H1 (cell line): ENCODE data around the gene TXK. TPM values are rescaled to one million over a fixed set of nuclear protein-coding genes. Genes with fewer than 3 reads are reported as not detected.

Experiments used
- BCL11A ChIP-seq, 2 experiments: IDR thresholded peaks; one replicate each; pipeline ENCODE4 v1.6.1; 2011; ENCODE audit warnings: low read depth in 2 of 2, low read length in 2 of 2, mild to moderate bottlenecking in 2 of 2
- BRCA1 ChIP-seq: IDR thresholded peaks from 2 replicates; pipeline ENCODE4 v1.6.1; 2012; ENCODE audit warnings: low read depth, low read length, improper control_type of control experiment
- CREB1 ChIP-seq: IDR thresholded peaks from 2 replicates; pipeline ENCODE4 v1.6.1; 2012; ENCODE audit warnings: inconsistent platforms
- KDM4A ChIP-seq: IDR thresholded peaks from one replicate; pipeline ENCODE4 v1.7.1; 2012; ENCODE audit warnings: low read depth, mild to moderate bottlenecking, moderate library complexity, low read length, inconsistent platforms; ENCODE audit not compliant: severe bottlenecking
- POLR2A ChIP-seq, 2 experiments: IDR thresholded peaks; 1 replicate in 1 of 2; 2 replicates in 1 of 2; pipeline ENCODE4 v1.6.1; 2011; ENCODE audit warnings: low read depth in 2 of 2, low read length in 2 of 2, mild to moderate bottlenecking in 2 of 2; ENCODE audit errors: control extremely low read depth in 1 of 2
- SIN3A ChIP-seq, 2 experiments: IDR thresholded peaks in 1 of 2; conservative IDR thresholded peaks in 1 of 2; 2 replicates each; pipeline ENCODE4 v1.6.1; 2011 to 2012; ENCODE audit warnings: low read length in 2 of 2, improper control_type of control experiment in 1 of 2, low read depth in 1 of 2, mild to moderate bottlenecking in 1 of 2
- TAF1 ChIP-seq: IDR thresholded peaks from 2 replicates; pipeline ENCODE4 v1.6.1; 2011; ENCODE audit warnings: mild to moderate bottlenecking, low read depth, low read length
- YY1 ChIP-seq: IDR thresholded peaks from 2 replicates; pipeline ENCODE4 v1.6.1; 2011; ENCODE audit warnings: low read depth, mild to moderate bottlenecking, low read length
- polyA plus RNA-seq, 7 experiments: library from polyadenylated mRNA; depleted of rRNA in 3 of 7; stranded (reverse) in 5 of 7; unstranded in 2 of 7; fragments of >200 nt in 5 of 7; fragments of 200-250 nt in 2 of 7; gene quantifications; 1 replicate in 5 of 7; 2 replicates in 1 of 7; 4 replicates in 1 of 7; pipeline versions ENCODE4 v1.2.1 to v1.2.3, GENCODE V29; 2011 to 2013; ENCODE audit warnings: missing spikeins in 2 of 7, mixed read lengths in 2 of 7
- total RNA-seq: library from RNA; stranded (reverse); fragmentation: NEBNext Ultra II Directional; extraction: Animal tissue kit (Norgen Biotek cat#: 25700); gene quantifications from 2 replicates; pipeline ENCODE4 v1.2.1, GENCODE V29; 2021

Gene TXK
- total and polyA plus RNA-seq, 2 of the 8 experiments (the other 6 are each of a cell fraction or from before 2014, with no cell fraction given), result not detected

DNA sequence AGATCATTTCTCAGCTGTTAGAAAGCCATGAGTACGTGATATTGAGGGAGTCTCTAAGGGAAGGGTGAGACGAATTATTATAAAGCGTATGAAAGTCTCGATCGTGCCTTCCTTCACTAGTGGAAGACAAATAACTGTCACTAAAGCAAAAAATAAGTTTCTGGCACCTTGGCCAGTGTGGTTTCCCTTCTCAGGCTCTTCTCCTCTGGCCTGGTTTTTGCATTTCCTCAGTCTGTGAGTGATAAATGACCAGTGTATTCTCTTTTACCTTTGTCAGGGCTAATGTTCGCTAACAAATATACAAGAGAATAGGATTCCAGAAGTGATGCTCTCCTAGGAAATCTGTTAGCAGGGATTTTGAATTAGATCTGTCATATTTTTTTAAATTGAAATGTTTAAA is 19.6 kb downstream of the TXK start (continued):
- TF ChIP-seq YY1 (no peak), SIN3A (conservative IDR thresholded peaks at IDR 0.05 in 1 of 2, IDR thresholded peaks at IDR 0.05 in 1 of 2; ENCODE audit: low read depth in 1 of 2, low read length in 2 of 2) (no peak), BRCA1 (no peak), BCL11A (IDR thresholded peaks at IDR 0.05; ENCODE audit: low read depth in 2 of 2, low read length in 2 of 2) (no peak), KDM4A (no peak), CREB1 (no peak), TAF1 (no peak), POLR2A (IDR thresholded peaks at IDR 0.05; ENCODE audit: control extremely low read depth in 1 of 2, low read depth in 2 of 2, low read length in 2 of 2) (no peak)
